AG04450 (cell line): Measurements from ENCODE around the gene ZFY. TPM values are rescaled to one million over a fixed set of nuclear protein-coding genes. Genes with fewer than 3 reads are reported as not detected.

ENCODE experiments used
- CTCF ChIA-PET: fragments of 300-600, 350-600 bp; formaldehyde crosslinking; extraction: SDS; loops from one replicate; lab custom pipeline; 2022; ENCODE audit warnings: antibody characterized with exemption, inconsistent platforms; lab: Charles Lee
- POLR2A ChIA-PET: fragments of 350-600 bp; formaldehyde crosslinking; extraction: SDS; loops from one replicate; lab custom pipeline; 2021; ENCODE audit warnings: antibody characterized with exemption, inconsistent platforms; lab: Yijun Ruan, JAX
- DNase-seq: peaks from one replicate; pipeline ENCODE4 v3.0.0-alpha.2; 2011; ENCODE audit warnings: low read depth, low spot score
- H3K27ac ChIP-seq: one replicate; pipeline ENCODE4 v1.5.1; 2012; ENCODE audit warnings: low read depth, low read length, control low read depth
- H3K27me3 ChIP-seq: one replicate; pipeline ENCODE4 v1.6.0; 2012; ENCODE audit warnings: low read length; ENCODE audit not compliant: control insufficient read depth, insufficient read depth
- H3K4me3 ChIP-seq: 2 replicates; pipeline ENCODE4 v1.5.1; 2011; ENCODE audit warnings: mild to moderate bottlenecking, low read depth, low read length, control low read depth
- H3K9me3 ChIP-seq: 2 replicates; pipeline ENCODE4 v1.5.1; 2012; ENCODE audit warnings: low read length; ENCODE audit not compliant: control insufficient read depth, insufficient read depth
- polyA plus RNA-seq: library from polyadenylated mRNA; depleted of rRNA; stranded (reverse); fragments of >200 nt; gene quantifications from 2 replicates; pipeline ENCODE4 v1.2.3, GENCODE V29; 2011; rRNA removed
- small RNA-seq: library from RNA; depleted of rRNA; stranded (forward); fragments of <200 nt; gene quantifications from one replicate; pipeline ENCODE3, GENCODE V24; 2012; ENCODE audit warnings: low read depth; ENCODE audit not compliant: insufficient read length
- TF ChIP-seq, protein P1 (sequence below): IDR thresholded peaks from 2 replicates; pipeline ENCODE4 v1.5.1; 2011; ENCODE audit warnings: low read depth, low read length, control low read depth, inconsistent platforms

Gene ZFY
- polyA plus RNA-seq, 1 experiment: 16.5 TPM

- CTCF ChIA-PET: no interaction called here
- no peak for DNase-seq
- POLR2A ChIA-PET: no interaction called here
- Histone ChIP-seq H3K9me3 (no peaks in the 10 kb centered on the region), H3K27me3 (no peaks in the 10 kb centered on the region), H3K27ac (no peak overlapping the region), H3K4me3 (no peak overlapping the region)
- TF ChIP-seq, protein P1, sequence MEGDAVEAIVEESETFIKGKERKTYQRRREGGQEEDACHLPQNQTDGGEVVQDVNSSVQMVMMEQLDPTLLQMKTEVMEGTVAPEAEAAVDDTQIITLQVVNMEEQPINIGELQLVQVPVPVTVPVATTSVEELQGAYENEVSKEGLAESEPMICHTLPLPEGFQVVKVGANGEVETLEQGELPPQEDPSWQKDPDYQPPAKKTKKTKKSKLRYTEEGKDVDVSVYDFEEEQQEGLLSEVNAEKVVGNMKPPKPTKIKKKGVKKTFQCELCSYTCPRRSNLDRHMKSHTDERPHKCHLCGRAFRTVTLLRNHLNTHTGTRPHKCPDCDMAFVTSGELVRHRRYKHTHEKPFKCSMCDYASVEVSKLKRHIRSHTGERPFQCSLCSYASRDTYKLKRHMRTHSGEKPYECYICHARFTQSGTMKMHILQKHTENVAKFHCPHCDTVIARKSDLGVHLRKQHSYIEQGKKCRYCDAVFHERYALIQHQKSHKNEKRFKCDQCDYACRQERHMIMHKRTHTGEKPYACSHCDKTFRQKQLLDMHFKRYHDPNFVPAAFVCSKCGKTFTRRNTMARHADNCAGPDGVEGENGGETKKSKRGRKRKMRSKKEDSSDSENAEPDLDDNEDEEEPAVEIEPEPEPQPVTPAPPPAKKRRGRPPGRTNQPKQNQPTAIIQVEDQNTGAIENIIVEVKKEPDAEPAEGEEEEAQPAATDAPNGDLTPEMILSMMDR: no peak
These were observed 86.0 kb downstream of the ZFY start for GRCh38 chrY:3021176-3021575.

DNA sequence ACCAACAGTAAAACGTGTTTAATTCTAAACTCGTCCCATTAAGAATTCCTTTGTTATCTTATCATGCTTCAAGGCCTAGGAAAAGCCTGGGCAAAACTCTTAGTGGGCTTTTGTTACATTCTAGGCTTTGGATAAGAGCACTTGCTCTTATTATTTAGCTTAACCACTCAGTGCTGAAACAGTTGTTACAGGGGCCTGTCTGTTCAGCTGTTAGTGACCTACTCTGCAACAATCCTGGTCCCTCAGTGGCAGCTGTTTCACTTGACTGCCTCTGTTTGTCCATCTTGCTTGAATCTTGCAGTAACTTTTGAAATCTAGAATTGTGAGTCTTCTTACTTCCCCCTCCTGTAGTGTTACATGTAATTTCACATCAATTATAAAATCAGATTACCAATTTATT is 88.4 kb downstream of the ZFY start:
- POLR2A ChIA-PET: no interaction called here
- no peaks in the 10 kb centered on the region for H3K9me3 ChIP-seq
- no peaks in the 10 kb centered on the region for H3K27me3 ChIP-seq
- no peak overlapping the region for H3K4me3 ChIP-seq
- no peak overlapping the region for H3K27ac ChIP-seq
- CTCF ChIA-PET: no interaction called here
- no peak for DNase-seq
- TF ChIP-seq, protein P1: no peak

GRCh38 chrY:3025357-3025756 is 90.2 kb downstream of the ZFY start:
- H3K9me3 ChIP-seq: no peaks in the 10 kb centered on the region
- TF ChIP-seq, protein P1: no peak
- no peak overlapping the region for H3K27ac ChIP-seq

More at GRCh38 chrY:3025357-3025756, 90.2 kb downstream of the ZFY start:
- ChIA-PET POLR2A (no interaction called here), CTCF (no interaction called here)
- Histone ChIP-seq H3K4me3 (no peak overlapping the region), H3K27me3 (no peaks in the 10 kb centered on the region)
- DNase-seq: no peak

Small RNAs within 50 kb of the gene (small RNA-seq; reads per million reads assigned to genes)
- not detected for gene EEF1A1P41

Other genes starting within 250 kb of the ZFY start
- not detected in 2 replicates for gene SRY, start 147.7 kb upstream of the ZFY start, polyA plus RNA-seq
- 933 and 1,141 TPM in 2 replicates for gene RPS4Y1, start 93.8 kb upstream of the ZFY start, polyA plus RNA-seq